ENCODE measurements around the gene PTPRN2. TPM values are rescaled to one million over a fixed set of nuclear protein-coding genes. Genes with fewer than 3 reads are reported as not detected.

The PTPRN2 gene
- total and polyA plus RNA-seq, 9 of the 15 experiments (the other 6 are each of a cell fraction or from before 2014, with no cell fraction given): not detected

DNA sequence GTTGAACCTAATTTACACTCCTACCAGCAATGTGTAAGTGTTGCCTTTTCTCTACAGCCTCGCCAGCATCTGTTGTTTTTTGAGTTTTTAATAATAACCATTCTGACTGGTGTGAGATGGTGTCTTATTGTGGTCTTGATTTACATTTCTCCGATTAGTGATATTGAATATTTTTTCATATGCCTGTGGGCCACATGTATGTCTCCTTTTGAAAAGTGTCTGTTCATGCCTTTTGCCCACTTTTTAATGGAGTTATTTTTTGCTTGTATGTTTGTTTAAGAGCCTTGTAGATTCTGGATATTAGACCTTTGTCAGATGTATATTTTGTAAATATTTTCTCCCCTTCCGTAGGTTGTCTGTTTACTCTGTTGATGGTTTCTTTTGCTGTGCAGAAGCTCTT, 1055.6 kb downstream of the PTPRN2 start:
- no peaks in the 10 kb centered on the region for H3K9me1 ChIP-seq (ENCODE audit: control insufficient read depth, insufficient read depth, low read length)
- H2AFZ ChIP-seq (ENCODE audit: low read depth, low read length): no peak overlapping the region
- no peak for DNase-seq (ENCODE audit: extremely low read depth in 1 of 4, low spot score in 3 of 4)
- no peaks in the 10 kb centered on the region for H3K36me3 ChIP-seq (ENCODE audit: control insufficient read depth, insufficient read depth, low read length)
- FAIRE-seq: no peak
- TF ChIP-seq HLTF (IDR thresholded peaks at IDR 0.05) (no peak), PHF21A (IDR thresholded peaks at IDR 0.05; ENCODE audit: borderline replicate concordance, low read depth) (no peak)
- TF ChIP-seq, protein P1, sequence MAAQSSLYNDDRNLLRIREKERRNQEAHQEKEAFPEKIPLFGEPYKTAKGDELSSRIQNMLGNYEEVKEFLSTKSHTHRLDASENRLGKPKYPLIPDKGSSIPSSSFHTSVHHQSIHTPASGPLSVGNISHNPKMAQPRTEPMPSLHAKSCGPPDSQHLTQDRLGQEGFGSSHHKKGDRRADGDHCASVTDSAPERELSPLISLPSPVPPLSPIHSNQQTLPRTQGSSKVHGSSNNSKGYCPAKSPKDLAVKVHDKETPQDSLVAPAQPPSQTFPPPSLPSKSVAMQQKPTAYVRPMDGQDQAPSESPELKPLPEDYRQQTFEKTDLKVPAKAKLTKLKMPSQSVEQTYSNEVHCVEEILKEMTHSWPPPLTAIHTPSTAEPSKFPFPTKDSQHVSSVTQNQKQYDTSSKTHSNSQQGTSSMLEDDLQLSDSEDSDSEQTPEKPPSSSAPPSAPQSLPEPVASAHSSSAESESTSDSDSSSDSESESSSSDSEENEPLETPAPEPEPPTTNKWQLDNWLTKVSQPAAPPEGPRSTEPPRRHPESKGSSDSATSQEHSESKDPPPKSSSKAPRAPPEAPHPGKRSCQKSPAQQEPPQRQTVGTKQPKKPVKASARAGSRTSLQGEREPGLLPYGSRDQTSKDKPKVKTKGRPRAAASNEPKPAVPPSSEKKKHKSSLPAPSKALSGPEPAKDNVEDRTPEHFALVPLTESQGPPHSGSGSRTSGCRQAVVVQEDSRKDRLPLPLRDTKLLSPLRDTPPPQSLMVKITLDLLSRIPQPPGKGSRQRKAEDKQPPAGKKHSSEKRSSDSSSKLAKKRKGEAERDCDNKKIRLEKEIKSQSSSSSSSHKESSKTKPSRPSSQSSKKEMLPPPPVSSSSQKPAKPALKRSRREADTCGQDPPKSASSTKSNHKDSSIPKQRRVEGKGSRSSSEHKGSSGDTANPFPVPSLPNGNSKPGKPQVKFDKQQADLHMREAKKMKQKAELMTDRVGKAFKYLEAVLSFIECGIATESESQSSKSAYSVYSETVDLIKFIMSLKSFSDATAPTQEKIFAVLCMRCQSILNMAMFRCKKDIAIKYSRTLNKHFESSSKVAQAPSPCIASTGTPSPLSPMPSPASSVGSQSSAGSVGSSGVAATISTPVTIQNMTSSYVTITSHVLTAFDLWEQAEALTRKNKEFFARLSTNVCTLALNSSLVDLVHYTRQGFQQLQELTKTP (IDR thresholded peaks at IDR 0.05; ENCODE audit: low read depth in 1 of 2, partially characterized antibody in 2 of 2): peak in 1 of 2 experiments; percentile 98
- H3K9ac ChIP-seq (ENCODE audit: insufficient read depth in 1 of 2, low read depth in 2 of 2, low read length in 2 of 2): no peak overlapping the region
- WGBS (ENCODE audit: insufficient coverage, low coverage, missing lambda C conversion rate): 0% methylated on average over 3 of the region's 3 CpGs
- ChIA-PET POLR2A (no interaction called here), CTCF (ENCODE audit: low intra/inter-chr PET ratio) (no interaction called here)
- no peak overlapping the region for H3K4me2 ChIP-seq (ENCODE audit: insufficient read depth, low read length)
- no TSS peak for BruUV-seq (replicated peaks)
- no peak for ATAC-seq
- no peaks in the 10 kb centered on the region for H3K9me3 ChIP-seq (replicated peaks; ENCODE audit: control insufficient read depth, insufficient read depth, low read depth, low read length)
- no peak overlapping the region for H3K4me3 ChIP-seq
- intact Hi-C loops (cut with micrococcal nuclease) (no loop called here), in situ Hi-C loops (cut with MboI) (no loop called here)
- peaks cover 51 to 60% of the 10 kb centered on the region in 2 experiments for H3K27me3 ChIP-seq (ENCODE audit: control insufficient read depth in 2 of 2, insufficient read depth in 2 of 2, low read length in 2 of 2)
- 0 out of 2 replicates have a peak, but pooled peaks cover 3% of the 10 kb centered on the region for H4K20me1 ChIP-seq (replicated peaks; ENCODE audit: control insufficient read depth, insufficient read depth, low read length)
- no peaks in the 10 kb centered on the region for H3K79me2 ChIP-seq (ENCODE audit: control insufficient read depth, insufficient read depth, low read length)
- peaks cover 2 to 4% of the 10 kb centered on the region in 2 experiments; a peak in 2 of 5 replicates for H3K4me1 ChIP-seq (replicated peaks in 1 of 2; ENCODE audit: control insufficient read depth in 2 of 2, insufficient read depth in 2 of 2, low read length in 2 of 2)
- H3K27ac ChIP-seq (ENCODE audit: extremely low read depth, low read depth, low read length): no peak overlapping the region
